ENCODE results near the gene CST2.

Gene CST2

GRCh38 chr20:23774081-23774480 is 52.4 kb downstream of the CST2 start:
- 89% methylated on average over 7 of the region's 7 CpGs for WGBS
- H3K36me3 ChIP-seq (ENCODE audit: control insufficient read depth in 1 of 2, insufficient read depth in 2 of 2, low read depth in 1 of 2, low read length in 2 of 2), result no peaks in the 10 kb centered on the region
- no peak overlapping the region for H3K4me2 ChIP-seq (ENCODE audit: low read length, poor library complexity, severe bottlenecking)
- H3K9me3 ChIP-seq (ENCODE audit: control insufficient read depth, low read length), result no peaks in the 10 kb centered on the region
- H3K14ac ChIP-seq (ENCODE audit: low read length in 2 of 2), result no peak overlapping the region
- H3K27me3 ChIP-seq (ENCODE audit: control insufficient read depth in 1 of 2, insufficient read depth in 1 of 2, low read length in 2 of 2), result peaks cover 20 to 71% of the 10 kb centered on the region in 2 experiments
- H2BK5ac ChIP-seq (ENCODE audit: low read depth, low read length, poor library complexity, severe bottlenecking), result no peak overlapping the region
- DNase-seq, result no peak
- no peak overlapping the region for H2BK120ac ChIP-seq (ENCODE audit: low read depth, low read length)
- H3K27ac ChIP-seq (ENCODE audit: low read length, poor library complexity, severe bottlenecking), result no peak overlapping the region
- no peak overlapping the region for H3K4ac ChIP-seq (ENCODE audit: low read depth in 1 of 2, low read length in 2 of 2)
- no peak overlapping the region for H3K23ac ChIP-seq (ENCODE audit: low read length in 2 of 2)
- H4K8ac ChIP-seq (ENCODE audit: low read length), result no peak overlapping the region
- H3K4me1 ChIP-seq (ENCODE audit: control insufficient read depth, insufficient read depth, low read depth, low read length), result peaks cover 8% of the 10 kb centered on the region
- H2BK15ac ChIP-seq (ENCODE audit: low read depth, poor library complexity, severe bottlenecking), result no peak overlapping the region
- H2BK12ac ChIP-seq (ENCODE audit: low read length in 2 of 2), result no peak overlapping the region
- H3K18ac ChIP-seq (ENCODE audit: low read depth in 1 of 2, low read length in 2 of 2), result no peak overlapping the region
- H3K79me1 ChIP-seq (replicated peaks; ENCODE audit: low read length, poor library complexity, severe bottlenecking), result no peaks in the 10 kb centered on the region
- no peak overlapping the region for H2AK5ac ChIP-seq (ENCODE audit: low read length, severe bottlenecking)
- no peak overlapping the region for H4K91ac ChIP-seq (ENCODE audit: low read length)
- no peak overlapping the region for H3K4me3 ChIP-seq (ENCODE audit: insufficient read depth in 1 of 2, low read depth in 1 of 2, low read length in 2 of 2)
- H3K9ac ChIP-seq (ENCODE audit: low read length), result no peak overlapping the region
- H2AFZ ChIP-seq (ENCODE audit: low read depth, low read length), result no peak overlapping the region

All from mesenchymal stem cell (in vitro differentiated cells and primary cell).